HCT116 (cell line): ENCODE measurements around the gene DNMT3A. TPM values are rescaled to one million over a fixed set of nuclear protein-coding genes. Genes with fewer than 3 reads are reported as not detected.

ENCODE experiments used
- ATAC-seq: fragments of 200-7000 bp; cut with Tn5 transposase; 2 replicates; pipeline ENCODE4 v1.9.1; 2020; ENCODE audit warnings: mild to moderate bottlenecking, moderate library complexity
- BruUV-seq: library from RNA; stranded (reverse); fragments of 400-500 nt; replicated peaks from 2 replicates; lab custom pipeline; 2021; lab: Mats Ljungman, UMichigan
- CTCF ChIA-PET: fragments of 300-600 bp; sonication (Branson Sonifier 250); formaldehyde crosslinking; loops from one replicate; lab custom pipeline; 2021; ENCODE audit warnings: antibody characterized with exemption; lab: Charles Lee
- POLR2A ChIA-PET: fragments of 300-600, 350-600 bp; sonication (Branson Sonifier 250); formaldehyde crosslinking; loops from one replicate; lab custom pipeline; 2021; ENCODE audit warnings: antibody characterized with exemption; lab: Charles Lee
- RAD21 ChIA-PET, 2 experiments: fragments of 300-600 bp; sonication (Branson Sonifier 250); formaldehyde crosslinking; loops; one replicate each; lab custom pipeline; 2023; ENCODE audit warnings: low total read pairs in 2 of 2; ENCODE audit not compliant: uncharacterized antibody in 2 of 2, unreplicated experiment in 2 of 2, low non-redundant PET in 1 of 2; lab: Charles Lee
- DNase-seq: peaks from one replicate; pipeline ENCODE4 v3.0.0-alpha.2; 2010; ENCODE audit warnings: low read depth, low spot score
- H2AFZ ChIP-seq: fragments of 200-600 bp; shearing (Covaris generic), sonication (generic); 2 replicates; pipeline ENCODE4 v1.6.1; 2017; ENCODE audit warnings: low read depth, mixed run types, mixed read lengths, antibody characterized with exemption, low read length; ENCODE audit not compliant: poor library complexity, severe bottlenecking
- H3K27ac ChIP-seq: 2 replicates; pipeline ENCODE4 v1.5.1; 2012; ENCODE audit warnings: low read depth, low read length
- H3K27me3 ChIP-seq: fragments of 200-600 bp; sonication (generic); 2 replicates; pipeline ENCODE4 v1.6.1; 2016; ENCODE audit warnings: mixed run types, low read length, mixed read lengths; ENCODE audit not compliant: insufficient read depth
- H3K36me3 ChIP-seq, 2 experiments: fragments of 200-500 bp in 1 of 2; fragments of 200-600 bp in 1 of 2; sonication (Bioruptor generic) in 1 of 2; sonication (generic) in 1 of 2; 2 replicates each; pipeline versions ENCODE4 v1.5.1 to v1.6.1; 2014 to 2016; ENCODE audit warnings: low read length in 2 of 2, inconsistent platforms in 1 of 2, mixed read lengths in 1 of 2, mixed run types in 1 of 2; ENCODE audit not compliant: insufficient read depth in 2 of 2, control insufficient read depth in 1 of 2
- H3K4me1 ChIP-seq, 2 experiments: fragments of 200-600 bp in 1 of 2; sonication (generic) in 1 of 2; 2 replicates each; pipeline versions ENCODE4 v1.5.1 to v1.6.1; 2012 to 2017; ENCODE audit warnings: low read length in 2 of 2, inconsistent platforms in 1 of 2, mild to moderate bottlenecking in 1 of 2, mixed read lengths in 1 of 2, mixed run types in 1 of 2, moderate library complexity in 1 of 2; ENCODE audit not compliant: insufficient read depth in 2 of 2, control insufficient read depth in 1 of 2
- H3K4me2 ChIP-seq: fragments of 200-600 bp; sonication (generic); 2 replicates; pipeline ENCODE4 v1.6.1; 2017; ENCODE audit warnings: mixed run types, low read length, mixed read lengths
- H3K4me3 ChIP-seq, 2 experiments: fragments of 200-600 bp in 1 of 2; sonication (generic) in 1 of 2; replicated peaks in 1 of 2; 2 replicates each; pipeline ENCODE4 v1.5.1; 2011 to 2016; ENCODE audit warnings: low read length in 2 of 2, control low read depth in 1 of 2, low read depth in 1 of 2, mild to moderate bottlenecking in 1 of 2, mixed read lengths in 1 of 2, mixed run types in 1 of 2
- H3K79me2 ChIP-seq: fragments of 200-600 bp; sonication (generic); 2 replicates; pipeline ENCODE4 v1.6.1; 2017; ENCODE audit warnings: mild to moderate bottlenecking, mixed run types, low read length, moderate library complexity, mixed read lengths; ENCODE audit not compliant: insufficient read depth
- H3K9ac ChIP-seq: fragments of 200-600 bp; sonication (generic); 2 replicates; pipeline ENCODE4 v1.6.1; 2016; ENCODE audit warnings: low read length, mixed read lengths
- H3K9me2 ChIP-seq: fragments of 200-600 bp; sonication (generic), shearing (Covaris generic); 2 replicates; pipeline ENCODE4 v1.6.1; 2017; ENCODE audit warnings: mixed run types, mild to moderate bottlenecking, moderate library complexity; ENCODE audit not compliant: insufficient read depth
- H3K9me3 ChIP-seq, 2 experiments: fragments of 200-500 bp in 1 of 2; fragments of 200-600 bp in 1 of 2; sonication (Bioruptor generic) in 1 of 2; sonication (generic) in 1 of 2; 2 replicates each; pipeline ENCODE4 v1.6.1; 2014 to 2017; ENCODE audit warnings: low read length in 2 of 2, mixed read lengths in 2 of 2, inconsistent platforms in 1 of 2, low read depth in 1 of 2, mild to moderate bottlenecking in 1 of 2, mixed run types in 1 of 2, moderate library complexity in 1 of 2; ENCODE audit not compliant: control insufficient read depth in 1 of 2, insufficient read depth in 1 of 2
- H4K20me1 ChIP-seq: fragments of 200-600 bp; sonication (generic), shearing (Covaris generic); 2 replicates; pipeline ENCODE4 v1.6.1; 2017; ENCODE audit warnings: mixed run types, mild to moderate bottlenecking, moderate library complexity; ENCODE audit not compliant: insufficient read depth
- EGR1 ChIP-seq: IDR thresholded peaks from 2 replicates; pipeline ENCODE4 v1.6.1; 2012; ENCODE audit warnings: low read depth
- REST ChIP-seq: IDR thresholded peaks from 2 replicates; pipeline ENCODE4 v1.6.1; 2012; ENCODE audit warnings: low read depth
- SIN3A ChIP-seq: IDR thresholded peaks from 2 replicates; pipeline ENCODE4 v1.6.1; 2012; ENCODE audit warnings: low read depth
- SP1 ChIP-seq: IDR thresholded peaks from 2 replicates; pipeline ENCODE4 v1.6.1; 2012; ENCODE audit warnings: low read depth
- YY1 ChIP-seq: IDR thresholded peaks from 2 replicates; pipeline ENCODE4 v1.6.1; 2011; ENCODE audit warnings: low read length, low read depth, moderate library complexity, mild to moderate bottlenecking; ENCODE audit not compliant: insufficient replicate concordance; ENCODE audit errors: extremely low read depth
- ZFX ChIP-seq: fragments of 450-650 bp; IDR thresholded peaks from 2 replicates; pipeline ENCODE4 v1.6.1; 2017
- intact Hi-C: fragments of 100-400 bp; cut with micrococcal nuclease; formaldehyde crosslinking; loops from 2 replicates; pipeline ENCODE4 v1.10.0; 2022
- total RNA-seq: library from RNA; stranded (reverse); gene quantifications from one replicate; pipeline ENCODE4 v1.2.1, GENCODE V29; 2021; ENCODE audit not compliant: unreplicated experiment

DNMT3A gene
- total RNA-seq, 1 experiment from 2014 or later: 14.3 TPM

GRCh38 chr2:25279091-25279651, 62.6 kb downstream of the DNMT3A start:
- H3K9me3 ChIP-seq: no peaks in the 10 kb centered on the region
- no peak overlapping the region for H3K4me3 ChIP-seq
- no peaks in the 10 kb centered on the region for H3K79me2 ChIP-seq
- intact Hi-C loops: no loop called here
- no TSS peak for BruUV-seq
- no peak overlapping the region for H3K27ac ChIP-seq
- H3K36me3 ChIP-seq: no peaks in the 10 kb centered on the region
- H4K20me1 ChIP-seq: no peaks in the 10 kb centered on the region
- H3K4me2 ChIP-seq: no peak overlapping the region
- ChIA-PET CTCF (no interaction called here), POLR2A (no interaction called here), RAD21 (no interaction called here)
- H3K9me2 ChIP-seq: no peaks in the 10 kb centered on the region
- no peak overlapping the region for H3K9ac ChIP-seq
- ATAC-seq: no peak
- no peak for DNase-seq
- no peaks in the 10 kb centered on the region for H3K4me1 ChIP-seq
- no peak for TF ChIP-seq SP1
- TF ChIP-seq SIN3A: no peak
- TF ChIP-seq YY1: no peak
- TF ChIP-seq REST: no peak
- no peak for TF ChIP-seq EGR1
- no peak for TF ChIP-seq ZFX
- no peaks in the 10 kb centered on the region for H3K27me3 ChIP-seq
- H2AFZ ChIP-seq: no peak overlapping the region
